ENCODE measurements around the gene MRPL54. TPM values are rescaled to one million over a fixed set of nuclear protein-coding genes. Genes with fewer than 3 reads are reported as not detected.
"Not testable (repeated sequence)": the region's sequence is repeated elsewhere in the genome, so short reads cannot be mapped to it uniquely, and the experiment has no call there.

The MRPL54 gene
- polyA plus RNA-seq, 3 donors, result 26.4 to 46.6 (median 42.0) TPM

DNA sequence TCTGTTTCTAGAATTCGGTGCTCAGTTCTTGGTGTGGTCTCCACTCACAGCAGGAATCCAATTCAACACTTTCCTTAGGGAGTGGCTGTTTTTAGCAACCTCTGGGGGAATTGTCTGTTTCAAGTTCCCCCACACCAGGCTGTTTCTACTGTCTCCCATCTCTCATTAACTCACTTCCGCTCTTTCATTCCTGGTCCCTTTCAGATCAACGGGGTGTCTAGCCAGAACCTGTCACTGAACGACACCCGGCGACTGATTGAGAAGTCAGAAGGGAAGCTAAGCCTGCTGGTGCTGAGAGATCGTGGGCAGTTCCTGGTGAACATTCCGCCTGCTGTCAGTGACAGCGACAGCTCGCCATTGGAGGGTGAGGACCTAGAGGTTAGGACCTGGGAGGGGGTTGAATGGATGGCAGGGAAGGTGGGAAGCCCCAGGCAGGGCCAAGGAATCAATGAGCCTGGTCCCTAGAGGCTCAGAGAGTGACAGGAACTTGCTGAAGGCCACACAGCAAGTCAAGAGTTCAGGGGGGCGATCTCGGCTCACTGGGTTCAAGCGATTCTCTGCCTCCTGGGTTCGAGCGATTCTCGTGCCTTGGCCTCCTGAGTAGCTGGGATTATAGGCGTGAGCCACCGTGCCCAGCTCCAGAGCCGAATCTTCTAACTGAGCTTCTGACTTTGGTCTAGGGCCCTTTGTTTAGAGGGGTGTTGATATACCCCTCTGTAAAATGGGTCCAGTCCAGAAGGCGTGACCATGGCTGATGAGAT lies 28.8 kb upstream of the MRPL54 start:
- DNase-seq (ENCODE audit: extremely low read depth in 1 of 11, low read depth in 9 of 11, low spot score in 4 of 11), result no peak

DNA sequence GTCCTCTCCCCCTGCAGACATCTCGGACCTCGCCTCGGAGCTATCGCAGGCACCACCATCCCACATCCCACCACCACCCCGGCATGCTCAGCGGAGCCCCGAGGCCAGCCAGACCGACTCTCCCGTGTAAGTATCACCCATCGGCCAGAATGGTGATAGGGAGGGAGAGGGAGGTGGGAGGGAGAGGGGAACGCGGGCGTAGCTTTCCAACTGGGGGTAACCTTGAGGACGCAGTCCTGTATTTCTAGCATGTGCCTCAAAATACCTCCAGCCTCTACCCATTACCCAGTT lies 28.2 kb upstream of the MRPL54 start:
- DNase-seq (ENCODE audit: extremely low read depth in 1 of 11, low read depth in 9 of 11, low spot score in 4 of 11), result no peak

DNA sequence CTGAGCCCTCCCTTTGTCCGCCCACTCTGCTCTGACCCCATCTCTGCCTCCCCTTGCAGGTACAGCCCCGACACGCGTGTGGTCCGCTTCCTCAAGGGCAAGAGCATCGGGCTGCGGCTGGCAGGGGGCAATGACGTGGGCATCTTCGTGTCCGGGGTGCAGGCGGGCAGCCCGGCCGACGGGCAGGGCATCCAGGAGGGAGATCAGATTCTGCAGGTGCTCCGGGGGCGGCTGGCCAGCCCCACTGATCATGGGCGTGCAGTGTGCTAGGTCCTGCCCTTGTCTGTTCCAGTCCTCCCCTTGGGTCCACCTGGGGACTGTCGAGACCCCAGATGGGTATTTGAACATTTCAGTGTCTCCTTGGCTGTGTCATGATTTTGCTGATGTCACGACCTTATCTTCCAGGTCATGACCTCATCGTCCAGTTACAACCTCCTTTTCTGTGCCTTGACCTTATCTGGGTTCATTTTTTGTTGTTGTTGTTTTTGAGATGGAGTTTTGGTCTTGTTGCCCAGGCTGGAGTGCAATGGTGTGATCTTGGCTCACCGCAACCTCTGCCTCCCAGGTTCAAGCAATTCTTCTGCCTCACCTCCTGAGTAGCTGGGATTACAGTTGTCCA lies 26.3 kb upstream of the MRPL54 start:
- no peak for DNase-seq (ENCODE audit: extremely low read depth in 1 of 11, low read depth in 9 of 11, low spot score in 4 of 11)

DNA sequence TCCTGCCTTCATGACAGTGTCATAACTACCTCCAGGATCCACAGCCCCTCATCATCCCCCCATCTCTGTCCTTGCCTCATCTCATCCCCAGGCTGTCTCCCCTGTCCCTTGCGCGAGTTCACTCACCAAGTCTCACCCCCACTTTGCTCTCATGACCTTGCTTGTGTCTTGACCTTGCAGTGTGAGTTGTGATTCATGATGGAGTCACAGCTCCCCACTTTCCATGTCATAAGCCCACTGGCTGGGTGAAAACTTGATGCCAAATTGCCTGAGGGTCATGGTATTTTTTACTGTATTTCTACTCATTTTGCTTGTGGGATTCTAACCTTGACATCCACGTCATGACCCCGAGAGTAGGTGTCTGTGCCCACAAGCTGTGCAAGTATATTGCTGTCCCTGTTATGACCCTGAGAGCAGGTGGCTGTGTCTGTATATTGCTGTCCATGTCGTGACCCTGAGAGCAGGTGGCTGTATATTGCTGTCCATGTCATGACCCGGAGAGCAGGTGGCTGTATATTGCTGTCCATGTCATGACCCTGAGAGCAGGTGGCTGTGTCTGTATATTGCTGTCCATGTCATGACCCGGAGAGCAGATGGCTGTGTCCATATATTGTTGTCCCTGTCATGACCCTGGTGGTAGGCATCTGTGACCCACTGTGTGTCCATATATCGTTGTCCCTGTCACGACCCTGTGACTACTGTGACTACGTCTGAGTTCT lies 24.8 kb upstream of the MRPL54 start:
- DNase-seq (ENCODE audit: extremely low read depth in 1 of 11, low read depth in 9 of 11, low spot score in 4 of 11), result no peak

DNA sequence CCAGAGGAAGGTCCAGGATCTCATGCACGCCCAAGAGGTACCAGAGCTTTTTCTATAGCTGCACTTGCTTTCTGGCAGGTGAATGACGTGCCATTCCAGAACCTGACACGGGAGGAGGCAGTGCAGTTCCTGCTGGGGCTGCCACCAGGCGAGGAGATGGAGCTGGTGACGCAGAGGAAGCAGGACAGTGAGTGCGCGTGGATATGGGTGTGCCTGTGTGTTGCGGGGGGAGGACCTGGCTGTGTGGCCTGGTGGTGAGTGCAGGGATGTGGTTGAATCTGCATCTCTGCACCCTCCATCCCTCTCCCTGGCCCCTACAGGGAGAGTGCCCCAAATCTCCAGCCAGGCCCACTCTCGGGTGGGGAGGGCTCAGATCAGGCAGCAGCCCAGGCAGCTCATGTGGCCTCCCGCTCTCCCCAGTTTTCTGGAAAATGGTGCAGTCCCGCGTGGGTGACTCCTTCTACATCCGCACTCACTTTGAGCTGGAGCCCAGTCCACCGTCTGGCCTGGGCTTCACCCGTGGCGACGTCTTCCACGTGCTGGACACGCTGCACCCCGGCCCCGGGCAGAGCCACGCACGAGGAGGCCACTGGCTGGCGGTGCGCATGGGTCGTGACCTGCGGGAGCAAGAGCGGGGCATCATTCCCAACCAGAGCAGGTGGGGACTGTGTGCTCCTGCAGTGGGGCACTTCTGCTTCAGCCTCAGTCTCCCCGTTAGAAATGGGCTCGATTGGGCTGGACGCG lies 23.8 kb upstream of the MRPL54 start:
- no peak for DNase-seq (ENCODE audit: extremely low read depth in 1 of 11, low read depth in 9 of 11, low spot score in 4 of 11)

DNA sequence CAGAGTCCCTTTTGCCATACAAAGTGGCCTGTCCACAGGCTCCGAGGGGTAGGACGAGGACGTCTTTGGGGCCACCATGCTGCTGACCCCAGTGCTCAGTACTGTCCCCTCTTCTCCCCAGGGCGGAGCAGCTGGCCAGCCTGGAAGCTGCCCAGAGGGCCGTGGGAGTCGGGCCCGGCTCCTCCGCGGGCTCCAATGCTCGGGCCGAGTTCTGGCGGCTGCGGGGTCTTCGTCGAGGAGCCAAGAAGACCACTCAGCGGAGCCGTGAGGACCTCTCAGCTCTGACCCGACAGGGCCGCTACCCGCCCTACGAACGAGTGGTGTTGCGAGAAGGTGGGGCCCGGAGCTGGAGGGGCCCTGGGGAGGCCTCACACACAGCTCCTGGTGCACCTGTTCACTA lies 22.1 kb upstream of the MRPL54 start:
- DNase-seq (ENCODE audit: extremely low read depth in 1 of 11, low read depth in 9 of 11, low spot score in 4 of 11), result no peak

DNA sequence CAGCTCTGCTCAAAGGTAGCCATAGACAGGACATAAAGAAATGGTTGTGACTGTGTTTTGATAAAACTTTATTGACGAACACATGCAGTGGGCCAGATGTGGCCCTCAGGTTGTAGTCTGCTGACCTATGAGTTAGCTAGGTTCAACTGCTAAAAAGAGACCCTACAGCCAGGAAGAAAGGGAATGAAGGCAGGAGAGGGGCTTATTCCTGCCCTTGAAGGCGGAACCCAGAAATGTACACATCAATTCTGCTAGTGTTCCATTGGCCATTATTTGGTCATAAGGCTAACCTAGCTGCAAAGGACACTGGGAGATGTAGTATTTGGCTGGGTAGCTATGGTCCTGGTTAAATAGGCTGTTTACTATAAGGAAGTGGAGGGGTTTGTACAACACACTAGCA lies 19.0 kb upstream of the MRPL54 start:
- DNase-seq (ENCODE audit: extremely low read depth in 1 of 11, low read depth in 9 of 11, low spot score in 4 of 11), result no peak

DNA sequence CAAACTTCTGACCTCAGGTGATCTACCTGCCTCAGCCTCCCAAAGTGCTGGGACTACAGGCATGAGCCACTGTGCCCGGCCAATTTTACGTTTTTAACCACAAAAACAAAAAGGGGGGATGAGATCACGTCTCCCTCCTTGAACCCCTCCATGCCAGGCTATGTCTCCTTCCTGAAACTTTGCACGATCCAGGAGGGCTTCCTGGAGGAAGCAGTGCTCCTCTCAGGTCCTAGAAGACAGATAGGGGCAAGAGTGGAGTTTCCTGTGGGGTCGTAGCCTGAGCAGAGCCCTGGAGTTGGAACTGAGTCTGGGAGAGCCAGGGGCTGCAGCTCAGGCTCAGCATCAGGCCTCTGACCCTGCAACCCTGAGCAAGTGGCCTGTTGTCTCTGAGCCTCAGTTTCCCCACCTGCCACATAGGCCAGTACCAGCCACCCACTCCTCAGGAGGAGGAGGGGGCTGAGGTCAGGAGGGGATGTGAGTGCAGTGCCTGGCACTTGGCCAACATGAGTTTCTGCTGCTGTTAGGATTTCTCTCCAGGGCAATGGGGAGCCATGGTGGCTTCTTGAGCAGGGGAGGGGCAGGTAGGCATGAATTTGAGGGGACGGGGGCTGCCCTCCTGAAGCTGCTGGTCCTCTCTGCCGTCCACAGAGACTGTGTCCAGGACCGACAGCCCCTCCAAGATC lies 17.0 kb upstream of the MRPL54 start:
- no peak for DNase-seq (ENCODE audit: extremely low read depth in 1 of 11, low read depth in 9 of 11, low spot score in 4 of 11)

DNA sequence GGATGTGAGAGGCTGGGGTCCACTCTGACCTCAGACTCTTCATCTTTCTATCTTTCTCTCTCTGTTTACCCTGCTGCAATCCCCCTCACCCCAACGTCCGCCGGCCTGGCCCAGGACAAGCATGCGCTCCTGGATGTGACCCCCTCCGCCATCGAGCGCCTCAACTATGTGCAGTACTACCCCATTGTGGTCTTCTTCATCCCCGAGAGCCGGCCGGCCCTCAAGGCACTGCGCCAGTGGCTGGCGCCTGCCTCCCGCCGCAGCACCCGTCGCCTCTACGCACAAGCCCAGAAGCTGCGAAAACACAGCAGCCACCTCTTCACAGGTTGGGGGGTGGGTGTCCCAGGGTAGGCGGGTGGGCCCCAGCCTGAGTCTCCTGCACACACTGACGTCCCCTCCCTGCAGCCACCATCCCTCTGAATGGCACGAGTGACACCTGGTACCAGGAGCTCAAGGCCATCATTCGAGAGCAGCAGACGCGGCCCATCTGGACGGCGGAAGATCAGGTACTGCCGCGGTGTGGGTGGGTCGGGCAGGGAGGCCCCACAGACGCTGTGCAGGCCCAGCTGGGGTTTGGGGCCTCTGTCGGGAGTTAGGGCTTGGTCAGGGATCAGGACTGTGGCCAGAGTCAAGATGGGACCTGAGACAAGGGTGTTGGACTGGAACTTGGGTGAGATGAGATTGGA lies 16.0 kb upstream of the MRPL54 start:
- DNase-seq (ENCODE audit: extremely low read depth in 1 of 11, low read depth in 9 of 11, low spot score in 4 of 11), result no peak

DNA sequence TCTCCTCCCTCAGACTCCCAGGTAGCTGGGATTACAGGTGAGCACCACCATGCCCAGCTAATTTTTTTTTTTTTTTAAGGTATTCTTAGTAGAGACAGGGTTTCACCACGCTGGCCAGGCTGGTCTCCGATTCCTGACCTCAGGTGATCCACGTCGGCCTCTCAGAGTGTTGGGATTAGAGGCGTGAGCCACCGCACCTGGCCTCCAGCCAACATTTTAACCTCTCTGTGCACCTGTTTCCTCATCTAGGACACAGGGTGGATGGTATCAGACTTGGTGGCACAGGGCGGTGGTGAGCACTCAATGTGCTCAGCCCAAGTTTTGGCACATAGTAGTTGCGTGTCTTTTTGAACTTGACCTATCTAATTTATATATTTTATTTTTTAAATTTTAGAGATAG lies 13.5 kb upstream of the MRPL54 start:
- DNase-seq (ENCODE audit: extremely low read depth in 1 of 11, low read depth in 9 of 11, low spot score in 4 of 11), result no peak

DNA sequence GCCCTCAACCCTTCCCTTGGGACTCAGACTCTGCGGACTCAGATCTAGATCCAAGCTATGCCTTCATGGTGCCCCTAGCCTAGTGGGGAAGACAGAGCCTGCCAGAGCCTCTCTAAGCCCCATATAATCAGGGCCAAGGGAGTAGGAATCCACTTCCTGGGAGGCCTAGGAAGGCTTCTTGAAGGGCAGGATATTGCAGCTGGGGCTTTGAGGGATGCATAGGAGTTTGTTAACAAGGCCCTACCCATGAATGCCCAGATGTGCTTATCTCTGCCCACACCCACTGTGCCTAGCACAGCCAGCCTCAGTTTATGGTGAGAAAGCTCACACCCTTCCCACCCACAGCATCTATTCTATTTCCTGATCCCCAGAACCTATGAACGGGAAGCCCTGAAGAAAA lies 12.3 kb upstream of the MRPL54 start:
- DNase-seq (ENCODE audit: extremely low read depth in 1 of 11, low read depth in 9 of 11, low spot score in 4 of 11), result no peak

DNA sequence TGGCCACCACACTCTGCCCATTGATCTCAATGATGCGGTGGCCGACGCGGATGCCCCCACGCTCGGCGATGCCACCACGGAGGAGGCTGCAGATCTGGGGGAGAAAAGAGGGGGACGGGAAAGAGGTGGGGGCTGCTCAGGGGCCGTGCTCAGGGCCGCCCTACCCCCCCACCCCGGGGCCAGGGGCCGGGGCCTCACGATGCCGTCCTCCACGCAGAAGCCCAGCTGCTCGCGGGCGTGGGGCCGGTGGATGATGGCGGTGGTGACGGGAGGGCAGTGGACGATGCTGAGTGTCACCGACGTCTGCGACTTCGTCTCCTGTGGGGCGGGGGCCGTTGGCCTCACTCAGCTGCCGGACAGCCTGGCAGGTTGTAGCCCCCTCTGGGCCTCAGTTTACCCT lies 11.2 kb upstream of the MRPL54 start:
- no peak for DNase-seq (ENCODE audit: extremely low read depth in 1 of 11, low read depth in 9 of 11, low spot score in 4 of 11)

DNA sequence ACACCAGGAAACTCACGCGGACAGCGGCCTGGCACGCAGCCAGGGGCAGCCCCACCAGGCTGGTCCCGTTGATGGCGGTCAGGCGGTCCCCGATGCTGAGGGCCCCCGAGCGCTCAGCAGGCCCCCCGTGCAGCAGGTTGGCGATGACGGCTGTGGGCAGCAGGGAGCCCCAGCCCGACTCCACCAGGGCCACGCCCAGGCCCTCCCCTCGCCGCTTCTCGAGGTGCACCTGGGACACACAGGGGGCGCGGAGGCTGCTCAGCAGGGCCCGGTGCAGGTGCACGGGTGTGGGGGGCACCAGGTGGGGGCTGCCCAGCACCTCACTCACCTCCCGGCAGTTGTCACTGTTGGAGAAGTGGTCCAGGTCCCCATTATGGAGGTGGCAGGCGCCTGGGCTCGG lies 10.0 kb upstream of the MRPL54 start:
- DNase-seq (ENCODE audit: extremely low read depth in 1 of 11, low read depth in 9 of 11, low spot score in 4 of 11), result no peak

DNA sequence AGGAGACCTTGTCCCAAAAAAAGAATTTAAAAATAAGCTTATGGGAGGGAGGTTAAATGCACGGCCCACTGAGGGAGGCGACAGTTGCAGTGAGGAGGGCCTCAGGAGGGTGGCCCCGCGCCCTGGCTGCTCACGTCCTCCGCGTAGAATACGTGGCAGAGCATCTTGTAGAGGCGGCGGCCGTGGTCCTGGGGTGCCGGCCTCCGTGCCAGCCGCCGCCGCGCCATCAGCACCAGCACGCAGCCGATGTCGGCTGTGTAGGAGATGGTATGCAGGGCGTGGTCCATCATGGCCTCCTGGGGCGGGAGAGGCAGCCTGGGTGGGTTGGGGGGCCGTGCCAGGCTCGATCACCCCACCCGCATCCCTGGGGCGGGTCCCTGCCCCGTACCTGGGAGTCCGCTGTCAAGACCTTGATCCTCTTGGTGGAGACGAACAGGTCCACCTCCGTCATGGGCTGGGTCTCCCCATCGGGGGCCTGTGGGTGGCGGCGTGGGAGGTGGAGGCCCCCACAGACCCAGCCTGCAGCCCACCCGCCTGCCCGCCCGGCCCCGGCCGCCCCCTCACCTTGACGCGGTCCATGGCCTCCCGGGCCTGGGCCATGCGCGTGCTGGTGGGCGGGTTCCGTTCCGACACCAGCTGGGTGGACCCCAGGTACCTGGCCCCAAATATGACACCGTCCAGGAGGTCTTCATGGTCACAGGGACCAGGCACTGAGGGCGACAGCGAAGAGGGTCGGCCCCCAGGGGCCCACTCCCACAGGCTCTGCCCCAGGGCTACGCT lies 8.7 kb upstream of the MRPL54 start:
- DNase-seq (ENCODE audit: extremely low read depth in 1 of 11, low read depth in 9 of 11, low spot score in 4 of 11), result no peak

DNA sequence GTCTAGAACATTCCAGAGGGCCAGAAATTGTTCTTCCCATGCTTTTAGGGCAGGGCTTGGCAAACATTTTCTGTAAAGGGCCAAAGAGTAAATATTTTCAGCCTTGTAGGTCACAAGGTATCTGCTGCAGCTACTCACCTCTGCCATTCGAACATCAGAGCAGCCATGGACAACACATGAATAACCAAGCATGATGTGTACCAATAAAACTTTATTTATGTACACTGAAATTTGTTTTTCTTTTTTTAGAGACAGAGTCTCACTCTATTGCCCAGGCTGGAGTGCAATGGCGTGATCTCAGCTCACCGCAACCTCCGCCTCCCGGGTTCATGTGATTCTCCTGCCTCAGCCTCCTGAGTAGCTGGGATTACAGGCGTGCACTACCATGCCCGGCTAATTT lies 4.8 kb upstream of the MRPL54 start:
- DNase-seq (ENCODE audit: extremely low read depth in 1 of 11, low read depth in 9 of 11, low spot score in 4 of 11), result not testable (repeated sequence)

DNA sequence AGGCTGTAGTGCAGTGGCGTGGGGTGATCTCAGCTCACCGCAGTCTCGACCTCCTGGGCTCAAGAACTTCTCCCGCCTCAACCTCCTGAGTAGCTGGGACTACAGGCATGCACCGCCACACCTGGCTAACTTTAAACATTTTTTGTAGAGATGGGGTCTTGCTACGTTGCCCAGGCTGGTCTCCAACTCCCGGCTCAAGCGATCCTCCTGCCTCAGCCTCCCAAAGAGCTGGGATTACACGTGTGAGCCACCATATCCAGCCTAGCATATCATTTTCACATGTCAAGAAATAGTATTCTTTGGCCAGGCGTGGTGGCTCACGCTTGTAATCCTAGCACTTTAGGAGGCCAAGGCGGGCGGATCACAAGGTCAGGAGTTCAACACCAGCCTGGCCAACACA lies 4.2 kb upstream of the MRPL54 start:
- DNase-seq (ENCODE audit: extremely low read depth in 1 of 11, low read depth in 9 of 11, low spot score in 4 of 11), result not testable (repeated sequence)

DNA sequence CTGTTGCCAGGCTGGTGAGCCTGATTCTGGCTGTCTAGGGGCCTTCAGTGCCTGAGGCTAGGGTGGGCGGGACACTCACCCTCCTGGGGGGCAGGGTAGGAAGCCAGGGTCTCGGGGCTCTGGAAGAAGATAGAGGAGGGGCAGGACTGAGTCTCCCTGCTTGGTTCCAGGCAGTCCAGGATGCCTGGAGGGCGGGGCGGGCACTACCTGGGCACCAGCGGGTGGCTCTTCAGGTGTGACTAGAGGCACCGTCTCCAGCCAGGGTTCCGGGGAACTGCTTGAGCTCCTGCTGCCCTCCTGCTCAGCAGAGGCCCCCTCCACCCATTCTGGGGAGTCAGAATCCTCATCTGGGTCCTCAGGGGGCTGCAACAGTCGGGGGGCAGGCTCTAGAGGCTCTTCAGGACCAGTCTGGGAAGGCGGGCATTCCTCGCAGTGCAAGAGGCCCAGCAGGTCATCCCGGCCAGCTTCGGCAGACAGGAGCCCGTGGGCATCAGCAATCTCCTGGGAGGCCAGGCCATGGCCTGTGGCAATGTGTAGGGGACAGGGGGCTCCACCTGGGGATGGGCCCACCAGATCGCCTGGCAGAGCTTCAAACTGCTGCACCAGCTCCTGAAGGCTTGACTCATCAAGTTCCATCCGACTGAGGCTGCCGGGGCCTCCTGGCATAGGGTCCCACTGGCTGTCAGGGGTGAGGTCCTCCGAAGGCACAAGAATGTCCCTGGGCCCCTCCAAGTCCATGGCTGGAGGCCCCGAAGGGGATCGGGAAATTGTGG lies 2.8 kb upstream of the MRPL54 start:
- no peak for DNase-seq (ENCODE audit: extremely low read depth in 1 of 11, low read depth in 9 of 11, low spot score in 4 of 11)

All from renal cortex interstitium (tissue), 11 donors.